ENCODE measurements around the gene EFCAB6.

EFCAB6 gene

DNA sequence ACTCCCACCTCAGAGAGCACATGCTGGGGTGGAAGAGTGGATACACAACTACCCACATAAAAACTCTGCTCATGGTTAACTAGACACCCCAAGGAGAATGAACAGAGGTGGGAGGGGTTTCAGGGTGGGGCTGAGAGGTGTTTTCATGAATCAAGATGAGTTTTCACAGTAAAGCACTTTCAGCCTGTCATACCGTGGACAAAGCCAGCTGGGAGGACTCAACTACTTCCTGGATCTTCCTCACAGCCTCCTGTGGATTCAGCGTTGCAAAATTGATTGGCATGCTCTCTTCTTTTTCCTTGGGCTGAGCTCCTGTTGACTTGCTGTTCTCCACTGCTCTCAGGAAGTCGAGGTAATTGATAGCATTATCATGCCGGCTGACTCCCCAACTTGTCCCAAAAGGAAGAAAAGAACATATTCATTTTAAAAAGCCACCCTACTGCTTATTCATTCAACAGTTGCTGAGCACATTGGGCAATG is 231.8 kb downstream of the EFCAB6 start:
- ATAC-seq, result no peak
- TF ChIP-seq CSDC2 (CRISPR knock-in tag; IDR thresholded peaks at IDR 0.05), result no peak
- TF ChIP-seq, protein P1, sequence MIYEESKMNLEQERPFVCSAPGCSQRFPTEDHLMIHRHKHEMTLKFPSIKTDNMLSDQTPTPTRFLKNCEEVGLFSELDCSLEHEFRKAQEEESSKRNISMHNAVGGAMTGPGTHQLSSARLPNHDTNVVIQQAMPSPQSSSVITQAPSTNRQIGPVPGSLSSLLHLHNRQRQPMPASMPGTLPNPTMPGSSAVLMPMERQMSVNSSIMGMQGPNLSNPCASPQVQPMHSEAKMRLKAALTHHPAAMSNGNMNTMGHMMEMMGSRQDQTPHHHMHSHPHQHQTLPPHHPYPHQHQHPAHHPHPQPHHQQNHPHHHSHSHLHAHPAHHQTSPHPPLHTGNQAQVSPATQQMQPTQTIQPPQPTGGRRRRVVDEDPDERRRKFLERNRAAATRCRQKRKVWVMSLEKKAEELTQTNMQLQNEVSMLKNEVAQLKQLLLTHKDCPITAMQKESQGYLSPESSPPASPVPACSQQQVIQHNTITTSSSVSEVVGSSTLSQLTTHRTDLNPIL (CRISPR knock-in tag; IDR thresholded peaks at IDR 0.05; ENCODE audit: low read depth), result no peak
- no peak for TF ChIP-seq GLIS3 (CRISPR knock-in tag; IDR thresholded peaks at IDR 0.05)
- TF ChIP-seq, protein P2, sequence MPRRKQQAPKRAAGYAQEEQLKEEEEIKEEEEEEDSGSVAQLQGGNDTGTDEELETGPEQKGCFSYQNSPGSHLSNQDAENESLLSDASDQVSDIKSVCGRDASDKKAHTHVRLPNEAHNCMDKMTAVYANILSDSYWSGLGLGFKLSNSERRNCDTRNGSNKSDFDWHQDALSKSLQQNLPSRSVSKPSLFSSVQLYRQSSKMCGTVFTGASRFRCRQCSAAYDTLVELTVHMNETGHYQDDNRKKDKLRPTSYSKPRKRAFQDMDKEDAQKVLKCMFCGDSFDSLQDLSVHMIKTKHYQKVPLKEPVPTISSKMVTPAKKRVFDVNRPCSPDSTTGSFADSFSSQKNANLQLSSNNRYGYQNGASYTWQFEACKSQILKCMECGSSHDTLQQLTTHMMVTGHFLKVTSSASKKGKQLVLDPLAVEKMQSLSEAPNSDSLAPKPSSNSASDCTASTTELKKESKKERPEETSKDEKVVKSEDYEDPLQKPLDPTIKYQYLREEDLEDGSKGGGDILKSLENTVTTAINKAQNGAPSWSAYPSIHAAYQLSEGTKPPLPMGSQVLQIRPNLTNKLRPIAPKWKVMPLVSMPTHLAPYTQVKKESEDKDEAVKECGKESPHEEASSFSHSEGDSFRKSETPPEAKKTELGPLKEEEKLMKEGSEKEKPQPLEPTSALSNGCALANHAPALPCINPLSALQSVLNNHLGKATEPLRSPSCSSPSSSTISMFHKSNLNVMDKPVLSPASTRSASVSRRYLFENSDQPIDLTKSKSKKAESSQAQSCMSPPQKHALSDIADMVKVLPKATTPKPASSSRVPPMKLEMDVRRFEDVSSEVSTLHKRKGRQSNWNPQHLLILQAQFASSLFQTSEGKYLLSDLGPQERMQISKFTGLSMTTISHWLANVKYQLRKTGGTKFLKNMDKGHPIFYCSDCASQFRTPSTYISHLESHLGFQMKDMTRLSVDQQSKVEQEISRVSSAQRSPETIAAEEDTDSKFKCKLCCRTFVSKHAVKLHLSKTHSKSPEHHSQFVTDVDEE (CRISPR knock-in tag; IDR thresholded peaks at IDR 0.05), result no peak
- TF ChIP-seq BACH2 (CRISPR knock-in tag; IDR thresholded peaks at IDR 0.05; ENCODE audit: borderline replicate concordance), result no peak
- no peak for TF ChIP-seq OSR1 (CRISPR knock-in tag; IDR thresholded peaks at IDR 0.05)
- no peak for TF ChIP-seq RARB (CRISPR knock-in tag; IDR thresholded peaks at IDR 0.05)
- no peak for TF ChIP-seq PPARA (CRISPR knock-in tag; IDR thresholded peaks at IDR 0.05; ENCODE audit: borderline replicate concordance)

DNA sequence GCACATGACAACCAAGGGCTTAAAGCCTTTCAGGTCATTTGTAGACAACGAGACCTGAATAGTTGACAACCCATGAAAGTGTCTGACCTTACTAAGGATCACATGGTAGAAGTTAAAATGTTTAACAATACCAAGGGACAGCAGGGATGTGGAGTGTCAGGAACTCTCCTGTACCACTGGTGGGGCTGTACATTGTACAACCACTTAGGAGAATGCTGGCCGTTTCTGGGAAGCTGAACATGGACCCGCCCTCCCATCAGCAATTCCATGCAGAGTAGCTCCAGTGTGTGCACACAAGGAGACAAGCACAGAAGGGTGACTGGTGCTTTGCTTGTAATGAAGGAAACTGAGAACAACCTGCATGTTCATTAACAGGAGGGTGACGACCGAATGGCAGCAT is 237.4 kb downstream of the EFCAB6 start:
- no peak for ATAC-seq
- TF ChIP-seq TOX (CRISPR knock-in tag; IDR thresholded peaks at IDR 0.05; ENCODE audit: borderline replicate concordance), result no peak
- no peak for TF ChIP-seq ZNF565 (CRISPR knock-in tag; conservative IDR thresholded peaks at IDR 0.05; ENCODE audit: low read depth)
- TF ChIP-seq SNAI2 (CRISPR knock-in tag; IDR thresholded peaks at IDR 0.05), result no peak
- no peak for TF ChIP-seq BACH2 (CRISPR knock-in tag; IDR thresholded peaks at IDR 0.05; ENCODE audit: borderline replicate concordance)
- no peak for TF ChIP-seq OSR1 (CRISPR knock-in tag; IDR thresholded peaks at IDR 0.05)
- TF ChIP-seq, protein P3, sequence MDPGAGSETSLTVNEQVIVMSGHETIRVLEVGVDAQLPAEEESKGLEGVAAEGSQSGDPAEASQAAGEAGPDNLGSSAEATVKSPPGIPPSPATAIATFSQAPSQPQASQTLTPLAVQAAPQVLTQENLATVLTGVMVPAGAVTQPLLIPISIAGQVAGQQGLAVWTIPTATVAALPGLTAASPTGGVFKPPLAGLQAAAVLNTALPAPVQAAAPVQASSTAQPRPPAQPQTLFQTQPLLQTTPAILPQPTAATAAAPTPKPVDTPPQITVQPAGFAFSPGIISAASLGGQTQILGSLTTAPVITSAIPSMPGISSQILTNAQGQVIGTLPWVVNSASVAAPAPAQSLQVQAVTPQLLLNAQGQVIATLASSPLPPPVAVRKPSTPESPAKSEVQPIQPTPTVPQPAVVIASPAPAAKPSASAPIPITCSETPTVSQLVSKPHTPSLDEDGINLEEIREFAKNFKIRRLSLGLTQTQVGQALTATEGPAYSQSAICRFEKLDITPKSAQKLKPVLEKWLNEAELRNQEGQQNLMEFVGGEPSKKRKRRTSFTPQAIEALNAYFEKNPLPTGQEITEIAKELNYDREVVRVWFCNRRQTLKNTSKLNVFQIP (CRISPR knock-in tag; IDR thresholded peaks at IDR 0.05; ENCODE audit: borderline replicate concordance, low read depth), result no peak

DNA sequence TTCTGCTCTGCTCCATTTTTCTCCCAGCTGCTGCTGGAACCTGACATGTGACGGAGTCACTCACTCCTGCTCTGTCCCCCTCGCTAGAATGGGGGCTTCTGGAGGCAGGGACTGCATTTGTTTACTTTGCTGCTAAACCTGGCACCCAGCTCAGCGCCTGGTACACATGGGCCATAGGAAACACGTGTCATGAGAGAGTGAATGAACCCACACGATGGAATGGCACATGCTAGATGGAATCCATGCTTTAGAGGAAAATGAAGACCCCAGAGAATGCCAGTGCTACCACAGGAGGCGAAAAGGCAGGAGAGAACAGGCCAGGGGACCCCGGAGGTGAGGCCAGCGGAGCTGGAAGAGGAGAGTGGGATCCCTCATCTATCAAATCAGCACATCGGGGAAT is 239.4 kb downstream of the EFCAB6 start:
- no peak for TF ChIP-seq ZFP30 (CRISPR knock-in tag; IDR thresholded peaks at IDR 0.05)
- no peak for TF ChIP-seq ZNF565 (CRISPR knock-in tag; conservative IDR thresholded peaks at IDR 0.05; ENCODE audit: low read depth)
- TF ChIP-seq ESRRG (CRISPR knock-in tag; IDR thresholded peaks at IDR 0.05), result no peak
- TF ChIP-seq, protein P2 (CRISPR knock-in tag; IDR thresholded peaks at IDR 0.05), result no peak
- no peak for TF ChIP-seq ZC3H10 (CRISPR knock-in tag; IDR thresholded peaks at IDR 0.05)
- TF ChIP-seq, protein P4, sequence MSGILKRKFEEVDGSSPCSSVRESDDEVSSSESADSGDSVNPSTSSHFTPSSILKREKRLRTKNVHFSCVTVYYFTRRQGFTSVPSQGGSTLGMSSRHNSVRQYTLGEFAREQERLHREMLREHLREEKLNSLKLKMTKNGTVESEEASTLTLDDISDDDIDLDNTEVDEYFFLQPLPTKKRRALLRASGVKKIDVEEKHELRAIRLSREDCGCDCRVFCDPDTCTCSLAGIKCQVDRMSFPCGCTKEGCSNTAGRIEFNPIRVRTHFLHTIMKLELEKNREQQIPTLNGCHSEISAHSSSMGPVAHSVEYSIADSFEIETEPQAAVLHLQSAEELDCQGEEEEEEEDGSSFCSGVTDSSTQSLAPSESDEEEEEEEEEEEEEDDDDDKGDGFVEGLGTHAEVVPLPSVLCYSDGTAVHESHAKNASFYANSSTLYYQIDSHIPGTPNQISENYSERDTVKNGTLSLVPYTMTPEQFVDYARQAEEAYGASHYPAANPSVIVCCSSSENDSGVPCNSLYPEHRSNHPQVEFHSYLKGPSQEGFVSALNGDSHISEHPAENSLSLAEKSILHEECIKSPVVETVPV (CRISPR knock-in tag; IDR thresholded peaks at IDR 0.05), result no peak
- TF ChIP-seq TCF4 (CRISPR knock-in tag; IDR thresholded peaks at IDR 0.05; ENCODE audit: borderline replicate concordance), result no peak

DNA sequence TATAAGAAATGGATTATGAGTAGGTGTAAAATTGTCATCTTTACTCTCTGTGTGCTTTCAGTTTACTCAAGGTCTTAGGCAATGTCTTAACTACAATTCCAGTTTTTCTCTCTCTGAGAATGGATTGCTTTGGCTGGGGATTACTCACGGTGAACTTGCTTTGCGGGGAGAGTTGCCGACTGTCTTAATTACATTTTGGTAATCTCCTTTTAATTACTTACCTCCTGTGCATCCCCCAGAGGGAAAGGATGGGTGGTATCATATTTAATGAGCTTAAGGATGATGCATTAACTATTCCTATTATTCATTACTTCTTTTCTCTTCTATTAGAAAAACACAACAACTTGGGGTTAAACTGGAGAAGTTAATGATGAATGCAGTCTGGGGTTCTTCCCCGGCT is 240.9 kb downstream of the EFCAB6 start:
- ATAC-seq, result no peak
- TF ChIP-seq ZNF70 (CRISPR knock-in tag; IDR thresholded peaks at IDR 0.05) (no peak), TOX (CRISPR knock-in tag; IDR thresholded peaks at IDR 0.05; ENCODE audit: borderline replicate concordance) (no peak), TCF4 (CRISPR knock-in tag; IDR thresholded peaks at IDR 0.05; ENCODE audit: borderline replicate concordance) (no peak), ZFP3 (CRISPR knock-in tag; IDR thresholded peaks at IDR 0.05) (no peak), ZFP30 (CRISPR knock-in tag; IDR thresholded peaks at IDR 0.05) (no peak), PPARA (CRISPR knock-in tag; IDR thresholded peaks at IDR 0.05; ENCODE audit: borderline replicate concordance) (no peak), ZC3H10 (CRISPR knock-in tag; IDR thresholded peaks at IDR 0.05) (no peak), ZNF8 (CRISPR knock-in tag; IDR thresholded peaks at IDR 0.05) (no peak), BACH2 (CRISPR knock-in tag; IDR thresholded peaks at IDR 0.05; ENCODE audit: borderline replicate concordance) (no peak)

More for the DNA sequence above, 239.4 kb downstream of the EFCAB6 start:
- ATAC-seq, result no peak

Data from SK-N-SH treated with all-trans-retinoic acid at 6 μM for 48 hours (cell line).